BE2C (cell line): Measurements from ENCODE around the gene RNGTT.

ENCODE experiments used
- DNase-seq: peaks from one replicate; pipeline ENCODE4 v3.0.0-alpha.2; 2020
- H3K27me3 ChIP-seq: fragments of 250-450 bp; sonication (Bioruptor Pico); 2 replicates; pipeline ENCODE4 v1.5.1; 2020; ENCODE audit warnings: mild to moderate bottlenecking
- H3K36me3 ChIP-seq: fragments of 250-450 bp; sonication (Bioruptor Pico); 2 replicates; pipeline ENCODE4 v1.5.1; 2020; ENCODE audit warnings: mild to moderate bottlenecking
- H3K4me1 ChIP-seq: fragments of 250-450 bp; sonication (Bioruptor Pico); 2 replicates; pipeline ENCODE4 v1.5.1; 2020
- H3K4me3 ChIP-seq: 2 replicates; pipeline ENCODE4 v1.5.1; 2011; ENCODE audit warnings: low read depth, low read length
- H3K9me3 ChIP-seq: fragments of 250-450 bp; sonication (Bioruptor Pico); 2 replicates; pipeline ENCODE4 v1.5.1; 2020
- TF ChIP-seq, protein P1 (sequence below): IDR thresholded peaks from 2 replicates; pipeline ENCODE4 v1.5.1; 2012; ENCODE audit warnings: mild to moderate bottlenecking, low read depth, low read length

RNGTT gene

DNA sequence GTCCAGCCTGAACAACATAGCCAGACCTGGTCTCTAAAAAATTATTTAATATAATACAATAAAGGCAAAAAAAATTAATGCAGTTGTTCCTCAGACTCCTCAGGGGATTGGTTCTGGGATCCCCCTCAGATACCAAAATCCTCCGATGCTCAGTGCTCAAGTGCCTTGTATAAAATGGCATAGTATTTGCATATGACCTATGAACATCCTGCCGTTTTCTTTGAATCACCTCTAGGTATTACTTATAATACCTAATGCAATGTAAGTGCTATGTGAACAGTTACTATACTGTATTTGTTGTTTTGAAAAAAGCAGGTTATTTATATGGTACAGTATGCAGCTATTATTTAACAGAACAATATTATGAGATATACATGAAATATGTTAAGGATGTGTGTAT, 43.3 kb downstream of the RNGTT start:
- Histone ChIP-seq H3K27me3 (no peaks in the 10 kb centered on the region), H3K9me3 (no peaks in the 10 kb centered on the region), H3K36me3 (no peaks in the 10 kb centered on the region), H3K4me3 (no peak overlapping the region), H3K4me1 (no peaks in the 10 kb centered on the region)
- TF ChIP-seq, protein P1, sequence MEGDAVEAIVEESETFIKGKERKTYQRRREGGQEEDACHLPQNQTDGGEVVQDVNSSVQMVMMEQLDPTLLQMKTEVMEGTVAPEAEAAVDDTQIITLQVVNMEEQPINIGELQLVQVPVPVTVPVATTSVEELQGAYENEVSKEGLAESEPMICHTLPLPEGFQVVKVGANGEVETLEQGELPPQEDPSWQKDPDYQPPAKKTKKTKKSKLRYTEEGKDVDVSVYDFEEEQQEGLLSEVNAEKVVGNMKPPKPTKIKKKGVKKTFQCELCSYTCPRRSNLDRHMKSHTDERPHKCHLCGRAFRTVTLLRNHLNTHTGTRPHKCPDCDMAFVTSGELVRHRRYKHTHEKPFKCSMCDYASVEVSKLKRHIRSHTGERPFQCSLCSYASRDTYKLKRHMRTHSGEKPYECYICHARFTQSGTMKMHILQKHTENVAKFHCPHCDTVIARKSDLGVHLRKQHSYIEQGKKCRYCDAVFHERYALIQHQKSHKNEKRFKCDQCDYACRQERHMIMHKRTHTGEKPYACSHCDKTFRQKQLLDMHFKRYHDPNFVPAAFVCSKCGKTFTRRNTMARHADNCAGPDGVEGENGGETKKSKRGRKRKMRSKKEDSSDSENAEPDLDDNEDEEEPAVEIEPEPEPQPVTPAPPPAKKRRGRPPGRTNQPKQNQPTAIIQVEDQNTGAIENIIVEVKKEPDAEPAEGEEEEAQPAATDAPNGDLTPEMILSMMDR: no peak
- DNase-seq: no peak

DNA sequence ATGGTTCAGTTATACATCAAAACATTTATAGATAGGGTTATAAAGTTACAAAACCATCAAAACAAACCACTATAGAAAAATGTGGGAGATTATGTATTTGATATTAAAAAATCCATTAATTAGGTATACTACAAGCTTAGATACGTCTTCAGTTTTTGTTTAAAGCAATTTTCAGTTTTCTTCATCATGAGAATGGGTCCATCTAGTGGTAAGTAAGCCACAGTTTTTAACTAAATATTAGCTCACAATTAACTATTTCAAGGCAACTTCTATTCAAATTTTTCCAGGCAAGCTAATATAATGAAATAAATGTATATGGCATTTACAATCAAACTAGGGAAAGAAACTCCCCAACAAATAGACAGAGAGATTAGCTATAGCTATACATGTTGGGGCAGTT, 44.4 kb downstream of the RNGTT start:
- DNase-seq: no peak
- Histone ChIP-seq H3K9me3 (no peaks in the 10 kb centered on the region), H3K36me3 (no peaks in the 10 kb centered on the region), H3K4me3 (no peak overlapping the region), H3K27me3 (no peaks in the 10 kb centered on the region), H3K4me1 (no peaks in the 10 kb centered on the region)
- TF ChIP-seq, protein P1: peak; percentile 30; the same call in 1 of the 2 replicates

DNA sequence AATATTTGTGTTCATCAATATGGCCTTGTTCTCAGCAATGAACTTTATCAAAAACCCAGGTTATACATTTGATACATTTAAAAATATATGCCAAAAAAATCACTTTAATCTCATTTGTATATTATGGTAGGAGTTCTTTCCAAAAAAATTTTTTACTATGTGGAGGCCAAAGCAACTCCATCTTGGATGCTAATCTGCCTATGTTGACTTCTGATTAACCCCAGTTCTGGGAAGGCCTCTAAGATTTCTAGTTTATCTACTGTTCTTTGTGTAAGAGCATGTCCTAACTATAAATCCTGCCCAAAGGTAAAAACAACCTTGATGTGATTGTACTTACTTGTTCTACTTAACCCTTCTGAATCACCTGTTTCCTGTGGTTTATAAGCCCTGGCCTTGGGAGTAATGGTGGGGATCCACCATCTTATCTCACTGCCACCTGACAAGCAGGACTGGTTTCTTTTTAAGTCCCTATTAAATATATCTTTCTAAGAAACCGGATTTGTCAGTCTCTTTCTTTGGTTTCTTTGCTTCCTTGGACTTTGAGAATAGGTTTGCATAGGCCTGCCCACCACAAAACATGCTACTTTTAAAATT, 46.7 kb downstream of the RNGTT start:
- no peaks in the 10 kb centered on the region for H3K4me1 ChIP-seq
- no peak for DNase-seq
- no peaks in the 10 kb centered on the region for H3K36me3 ChIP-seq
- H3K9me3 ChIP-seq: no peaks in the 10 kb centered on the region
- no peaks in the 10 kb centered on the region for H3K27me3 ChIP-seq
- TF ChIP-seq, protein P1: no peak
- no peak overlapping the region for H3K4me3 ChIP-seq

DNA sequence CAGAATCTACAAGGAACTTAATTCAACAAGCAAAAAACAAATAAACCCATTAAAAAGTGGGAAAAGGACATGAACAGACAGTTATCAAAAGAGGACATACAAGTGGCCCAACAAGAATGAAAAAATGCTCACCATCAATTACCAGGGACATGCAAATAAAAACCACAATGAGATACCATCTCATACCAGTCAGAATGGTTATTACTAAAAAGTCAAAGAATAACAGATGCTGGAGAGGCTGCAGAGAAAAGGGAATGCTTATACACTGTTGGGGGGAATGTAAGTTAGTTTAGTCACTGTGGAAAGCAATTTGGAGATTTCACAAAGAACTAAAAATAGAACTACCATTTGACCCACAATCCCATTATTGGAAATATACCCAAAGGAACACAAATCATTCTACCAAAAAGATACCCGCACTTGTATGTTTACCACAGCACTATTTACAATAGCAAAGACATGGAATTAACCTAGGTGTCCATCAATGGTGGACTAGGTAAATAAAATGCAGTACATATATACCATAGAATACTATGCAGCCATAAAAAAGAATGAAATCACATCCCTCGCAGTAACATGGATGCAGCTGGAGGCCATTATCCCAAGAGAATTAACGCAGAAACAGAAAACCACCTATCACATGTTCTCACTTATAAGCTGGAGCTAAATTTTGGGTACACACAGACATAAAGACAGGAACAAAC, 48.4 kb downstream of the RNGTT start:
- Histone ChIP-seq H3K36me3 (no peaks in the 10 kb centered on the region), H3K27me3 (no peaks in the 10 kb centered on the region), H3K4me1 (no peaks in the 10 kb centered on the region), H3K4me3 (no peak overlapping the region), H3K9me3 (no peaks in the 10 kb centered on the region)
- TF ChIP-seq, protein P1: no peak
- no peak for DNase-seq

DNA sequence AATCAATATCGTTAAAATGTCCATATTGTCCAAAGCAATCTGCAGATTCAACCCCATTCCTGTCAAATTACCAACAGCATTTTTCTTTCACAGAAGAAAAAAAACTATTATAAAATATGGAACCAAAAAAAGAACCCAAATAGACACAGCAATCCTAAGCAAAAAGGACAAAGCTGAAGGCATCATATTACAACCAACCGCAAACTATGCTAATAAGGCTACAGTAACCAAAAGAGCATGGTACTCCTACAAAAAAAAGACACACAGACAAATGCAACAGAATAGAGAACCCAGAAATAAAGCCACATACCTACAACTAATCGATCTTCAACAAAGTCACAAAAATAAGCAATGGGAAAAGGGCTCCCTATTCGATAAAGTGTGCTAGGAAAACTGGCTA, 49.2 kb downstream of the RNGTT start:
- Histone ChIP-seq H3K4me1 (no peaks in the 10 kb centered on the region), H3K9me3 (no peaks in the 10 kb centered on the region), H3K27me3 (no peaks in the 10 kb centered on the region), H3K36me3 (no peaks in the 10 kb centered on the region), H3K4me3 (no peak overlapping the region)
- no peak for DNase-seq
- TF ChIP-seq, protein P1: no peak

DNA sequence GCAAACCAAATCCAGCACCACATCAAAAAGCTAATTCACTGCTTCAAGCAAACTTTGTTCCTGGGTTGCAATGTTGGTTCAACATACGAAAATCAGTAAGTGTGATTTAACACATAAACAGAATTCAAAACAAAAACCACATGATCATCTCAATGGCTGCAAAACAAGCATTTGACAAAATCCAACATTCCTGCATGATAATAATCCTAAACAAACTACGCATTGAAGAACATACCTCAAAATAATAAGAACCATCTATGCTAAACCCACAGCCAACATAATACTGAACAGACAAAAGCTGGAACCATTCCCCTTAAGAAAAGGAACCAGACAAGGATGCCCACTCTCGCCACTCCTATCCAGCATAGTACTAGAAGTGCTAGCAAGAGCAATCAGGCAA, 49.9 kb downstream of the RNGTT start:
- Histone ChIP-seq H3K9me3 (no peaks in the 10 kb centered on the region), H3K4me1 (no peaks in the 10 kb centered on the region), H3K27me3 (no peaks in the 10 kb centered on the region), H3K4me3 (no peak overlapping the region), H3K36me3 (no peaks in the 10 kb centered on the region)
- TF ChIP-seq, protein P1: no peak
- no peak for DNase-seq
